Stomach (tissue), 9 donors: ENCODE results near the gene HOXC4. TPM values are rescaled to one million over a fixed set of nuclear protein-coding genes. Genes with fewer than 3 reads are reported as not detected.

Experiments used
- DNase-seq, 2 donors: peaks; one replicate each; pipeline versions ENCODE4 v3.0.0 to v3.0.0-alpha.2; 2013 to 2019
- H3K27ac ChIP-seq, 5 donors: fragments of 200-600 bp in 4 of 5; sonication (generic) in 4 of 5; one replicate each; pipeline ENCODE4 v1.5.1; 2013 to 2019; ENCODE audit warnings: mild to moderate bottlenecking in 1 of 5, moderate library complexity in 1 of 5
- H3K27me3 ChIP-seq, 3 donors: fragments of 200-600 bp; sonication (generic); one replicate each; pipeline ENCODE4 v1.5.1; 2017 to 2019; ENCODE audit warnings: mixed run types in 1 of 3
- H3K36me3 ChIP-seq, 4 donors: fragments of 200-600 bp; sonication (generic); 1 replicate in 3 of 4; 2 replicates in 1 of 4; pipeline ENCODE4 v1.5.1; 2016 to 2019
- H3K4me1 ChIP-seq, 4 donors: fragments of 200-600 bp; sonication (generic); one replicate each; pipeline ENCODE4 v1.5.1; 2016 to 2019
- H3K4me3 ChIP-seq, 4 donors: fragments of 200-600 bp; sonication (generic) in 3 of 4; one replicate each; pipeline ENCODE4 v1.5.1; 2016 to 2019; ENCODE audit warnings: mild to moderate bottlenecking in 1 of 4
- H3K9me3 ChIP-seq, 4 donors: fragments of 200-600 bp; sonication (generic); one replicate each; pipeline ENCODE4 v1.5.1; 2016 to 2019
- EP300 ChIP-seq: sonication (generic); formaldehyde crosslinking; IDR thresholded peaks from one replicate; pipeline ENCODE4 v1.6.1; 2017; ENCODE audit warnings: antibody characterized with exemption
- POLR2A ChIP-seq, 4 donors: fragments of 450-650 bp; IDR thresholded peaks; one replicate each; pipeline ENCODE4 v1.6.1; 2016; ENCODE audit warnings: antibody characterized with exemption in 4 of 4, control low read depth in 2 of 4, mild to moderate bottlenecking in 1 of 4, moderate library complexity in 1 of 4
- POLR2AphosphoS5 ChIP-seq, 3 donors: sonication (generic); formaldehyde crosslinking; IDR thresholded peaks; one replicate each; pipeline ENCODE4 v1.6.1; 2016; ENCODE audit warnings: antibody characterized with exemption in 3 of 3
- WGBS, 5 donors: extraction: QIAGEN DNeasy Blood & Tissue Kit in 3 of 5; methylation state at CpG; one replicate each; pipeline versions ENCODE4 v1.1.5 to v1.1.7; 2013 to 2018; 5-methylcytosine and 5-hydroxymethylcytosine counted together
- intact Hi-C: fragments of 100-400 bp; cut with DNase I; formaldehyde crosslinking; loops from one replicate; pipeline ENCODE4 v1.15.1; 2023; ENCODE audit warnings: low total_unique reads
- polyA plus RNA-seq, 3 donors: library from polyadenylated mRNA; stranded (reverse); fragments of 200-250 nt; gene quantifications; one replicate each; pipeline ENCODE4 v1.2.3, GENCODE V29; 2013
- total RNA-seq, 5 donors: library from RNA; depleted of rRNA; stranded (reverse); fragments of >200 nt; gene quantifications; one replicate each; pipeline versions ENCODE4 v1.1.0 to v1.2.3, GENCODE V29; 2014 to 2016
- TF ChIP-seq, protein P1 (sequence below), 7 experiments: fragments of 450-650 bp in 4 of 7; fragments of 200-600 bp in 3 of 7; sonication (generic) in 3 of 7; IDR thresholded peaks; one replicate each; pipeline ENCODE4 v1.5.1; 2016 to 2019; ENCODE audit warnings: antibody characterized with exemption in 7 of 7, control low read depth in 2 of 7, mild to moderate bottlenecking in 1 of 7
- donor health status: healthy with polysubstance abuse.
- donor health status: Bipolar disorder and iron deficiency.
- donor health status: healthy.

The HOXC4 gene
- total and polyA plus RNA-seq, 8 donors = 0.92 to 3.7 (median 2.6) TPM; not detected in 3

DNA sequence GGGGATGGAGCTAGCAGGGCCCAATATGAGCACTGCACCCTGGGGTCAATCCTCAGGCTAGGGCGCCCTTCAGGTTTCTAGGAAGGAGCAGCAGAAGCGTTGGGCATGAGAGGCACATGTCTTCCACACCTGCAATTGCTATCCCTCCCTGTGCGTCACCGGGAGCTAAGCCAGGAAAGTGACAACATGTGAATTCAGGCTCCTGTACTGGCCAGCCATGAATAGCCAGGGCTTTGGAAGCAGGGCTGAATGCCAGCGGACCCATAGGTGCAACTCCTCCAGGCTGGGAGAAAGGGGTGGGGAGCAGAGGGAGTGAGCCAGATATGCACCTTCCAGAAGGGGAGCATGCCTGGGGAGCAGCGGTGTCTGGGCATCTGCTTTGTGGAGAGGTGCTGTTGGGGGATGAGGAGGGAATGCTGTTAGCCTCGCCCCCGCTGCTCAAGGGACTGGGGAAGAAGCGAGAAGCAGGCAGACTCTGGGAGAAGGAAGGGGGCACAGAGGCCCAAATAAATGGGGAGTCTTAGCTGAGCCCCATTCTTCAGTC is 14.7 kb upstream of the HOXC4 start:
- H3K27me3 ChIP-seq = peaks cover 0 to 92% (median 18%) of the 10 kb centered on the region in 3 donors
- 53 to 88% (median 57%) methylated on average over 5 to 9 of the region's 9 CpGs for WGBS, 5 donors
- TF ChIP-seq EP300 (no peak), POLR2AphosphoS5 (IDR thresholded peaks at IDR 0.05) (no peak), POLR2A (IDR thresholded peaks at IDR 0.05) (no peak)
- TF ChIP-seq, protein P1, sequence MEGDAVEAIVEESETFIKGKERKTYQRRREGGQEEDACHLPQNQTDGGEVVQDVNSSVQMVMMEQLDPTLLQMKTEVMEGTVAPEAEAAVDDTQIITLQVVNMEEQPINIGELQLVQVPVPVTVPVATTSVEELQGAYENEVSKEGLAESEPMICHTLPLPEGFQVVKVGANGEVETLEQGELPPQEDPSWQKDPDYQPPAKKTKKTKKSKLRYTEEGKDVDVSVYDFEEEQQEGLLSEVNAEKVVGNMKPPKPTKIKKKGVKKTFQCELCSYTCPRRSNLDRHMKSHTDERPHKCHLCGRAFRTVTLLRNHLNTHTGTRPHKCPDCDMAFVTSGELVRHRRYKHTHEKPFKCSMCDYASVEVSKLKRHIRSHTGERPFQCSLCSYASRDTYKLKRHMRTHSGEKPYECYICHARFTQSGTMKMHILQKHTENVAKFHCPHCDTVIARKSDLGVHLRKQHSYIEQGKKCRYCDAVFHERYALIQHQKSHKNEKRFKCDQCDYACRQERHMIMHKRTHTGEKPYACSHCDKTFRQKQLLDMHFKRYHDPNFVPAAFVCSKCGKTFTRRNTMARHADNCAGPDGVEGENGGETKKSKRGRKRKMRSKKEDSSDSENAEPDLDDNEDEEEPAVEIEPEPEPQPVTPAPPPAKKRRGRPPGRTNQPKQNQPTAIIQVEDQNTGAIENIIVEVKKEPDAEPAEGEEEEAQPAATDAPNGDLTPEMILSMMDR (IDR thresholded peaks at IDR 0.05) = no peak
- H3K36me3 ChIP-seq = no peaks in the 10 kb centered on the region
- peaks cover 2 to 37% (median 20%) of the 10 kb centered on the region in 4 donors for H3K4me1 ChIP-seq
- no peak overlapping the region for H3K4me3 ChIP-seq
- intact Hi-C loops = no loop called here
- peak overlapping the region in 4 of 5 donors; percentile 24 to 62 (median 54) for H3K27ac ChIP-seq
- peak; percentile 72 to 76 for DNase-seq
- no peaks in the 10 kb centered on the region for H3K9me3 ChIP-seq

DNA sequence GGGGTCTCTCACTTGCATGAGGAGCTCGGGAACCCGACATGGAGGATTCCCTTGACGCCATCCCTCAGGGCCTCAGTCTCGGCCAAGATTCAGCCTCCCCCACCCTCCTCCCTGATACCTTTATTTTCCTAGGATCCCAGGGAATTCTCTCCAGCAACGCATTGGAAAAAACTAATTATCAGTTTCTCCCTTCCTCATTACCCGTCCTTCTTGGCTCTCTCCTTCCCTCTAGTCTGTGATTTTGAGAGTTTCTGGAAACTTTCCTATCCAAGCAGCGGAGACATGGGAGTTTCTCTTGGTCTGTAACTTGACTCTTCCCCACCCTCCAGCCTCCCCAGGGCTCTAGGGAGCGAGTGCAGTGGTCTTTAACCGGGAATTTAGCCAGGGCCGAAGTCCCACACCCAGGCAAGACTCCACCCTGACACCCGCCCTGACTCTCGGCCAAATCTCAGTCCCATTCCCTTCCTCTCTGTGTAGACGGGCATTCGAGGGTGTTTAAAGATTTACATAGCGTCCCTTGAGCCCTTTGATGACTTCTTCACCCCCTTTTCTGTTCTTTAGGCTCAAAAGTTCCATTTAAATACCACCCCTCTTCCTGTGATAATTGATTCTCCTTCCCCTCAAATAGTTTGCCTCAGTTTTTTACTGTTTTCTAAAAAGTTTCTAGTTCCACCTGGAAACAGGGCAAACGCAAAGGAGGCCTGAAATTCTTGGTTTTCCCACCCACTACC is 14.1 kb upstream of the HOXC4 start:
- WGBS, 5 donors = 30 to 44% (median 39%) methylated on average over 16 of the region's 16 CpGs
- Histone ChIP-seq H3K4me3 (no peak overlapping the region), H3K27me3 (peaks cover 0 to 90% (median 14%) of the 10 kb centered on the region in 3 donors), H3K9me3 (no peaks in the 10 kb centered on the region), H3K27ac (peak overlapping the region in 2 of 5 donors; percentile 49 to 53), H3K4me1 (peaks cover 0 to 31% (median 14%) of the 10 kb centered on the region in 4 donors), H3K36me3 (no peaks in the 10 kb centered on the region)
- TF ChIP-seq, protein P1 (IDR thresholded peaks at IDR 0.05) = no peak
- TF ChIP-seq POLR2A (IDR thresholded peaks at IDR 0.05) = no peak
- TF ChIP-seq POLR2AphosphoS5 (IDR thresholded peaks at IDR 0.05) = no peak
- TF ChIP-seq EP300 = no peak
- intact Hi-C loops = no loop called here
- peak in 1 of 2 donors; percentile 87 for DNase-seq

DNA sequence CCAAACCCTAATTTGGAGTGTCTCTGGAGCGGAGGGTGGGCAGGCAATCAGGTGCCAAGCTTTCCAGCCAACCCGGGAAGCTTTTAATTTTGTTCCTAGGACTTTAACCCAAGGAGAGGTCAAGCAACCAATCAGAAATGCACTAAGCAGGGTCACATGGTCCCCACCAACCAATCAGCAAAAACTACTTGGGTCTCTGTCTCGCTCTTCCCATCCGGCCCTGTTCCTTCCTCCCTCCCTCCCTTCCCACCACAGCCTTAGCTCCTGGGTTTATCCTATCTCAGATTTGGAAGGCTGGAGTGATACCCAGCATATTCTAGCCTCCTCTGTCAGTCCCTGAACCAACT is 13.5 kb upstream of the HOXC4 start:
- Histone ChIP-seq H3K27me3 (peaks cover 0 to 90% (median 10%) of the 10 kb centered on the region in 3 donors), H3K4me3 (no peak overlapping the region), H3K4me1 (peaks cover 0 to 26% (median 11%) of the 10 kb centered on the region in 4 donors), H3K36me3 (no peaks in the 10 kb centered on the region), H3K9me3 (no peaks in the 10 kb centered on the region), H3K27ac (peak overlapping the region in 1 of 5 donors; percentile 53)
- intact Hi-C loops = no loop called here
- WGBS, 5 donors = 55 to 80% (median 75%) methylated on average over 4 of the region's 4 CpGs
- TF ChIP-seq, protein P1 (IDR thresholded peaks at IDR 0.05) = no peak
- TF ChIP-seq EP300 (no peak), POLR2AphosphoS5 (IDR thresholded peaks at IDR 0.05) (no peak), POLR2A (IDR thresholded peaks at IDR 0.05) (no peak)
- DNase-seq = peak in 1 of 2 donors; percentile 62

DNA sequence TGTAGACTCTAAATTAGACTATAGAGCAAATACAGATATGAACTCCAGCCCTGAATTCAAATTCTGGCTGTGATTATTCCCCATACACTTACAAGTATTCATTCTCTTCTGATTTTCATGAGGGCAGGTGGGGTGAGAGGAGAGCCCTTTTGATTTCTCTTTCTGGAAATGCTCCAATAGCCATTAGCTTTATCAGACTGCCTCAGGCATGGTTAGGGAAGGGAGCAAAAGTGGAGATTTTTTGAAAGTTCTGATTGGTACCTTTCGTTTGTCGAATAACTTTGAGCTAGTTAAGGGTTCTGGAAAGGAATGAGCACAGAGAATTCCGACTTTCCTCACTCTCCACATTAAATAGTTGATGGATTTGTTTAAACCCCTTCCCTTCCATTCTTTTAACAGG is 13.0 kb upstream of the HOXC4 start:
- intact Hi-C loops = no loop called here
- no peak overlapping the region for H3K4me3 ChIP-seq
- peaks cover 0 to 90% (median 5%) of the 10 kb centered on the region in 3 donors for H3K27me3 ChIP-seq
- TF ChIP-seq, protein P1 (IDR thresholded peaks at IDR 0.05) = no peak
- TF ChIP-seq POLR2A (IDR thresholded peaks at IDR 0.05) = no peak
- no peak for TF ChIP-seq EP300
- peaks cover 0 to 24% (median 11%) of the 10 kb centered on the region in 4 donors for H3K4me1 ChIP-seq
- no peak overlapping the region for H3K27ac ChIP-seq
- whole genome bisulfite sequencing, 5 donors = 35 to 67% (median 45%) methylated on average over 3 of the region's 3 CpGs
- H3K36me3 ChIP-seq = no peaks in the 10 kb centered on the region
- H3K9me3 ChIP-seq = no peaks in the 10 kb centered on the region
- DNase-seq = no peak
